NCI-H1105 treated with DMSO at 0.1 percent for 48 hours (cell line): Measurements from ENCODE around the gene DPPA4.

Source experiments
- DNase-seq: peaks from one replicate; lab custom pipeline; 2025; lab: John Stamatoyannopoulos, UW

The DPPA4 gene

DNA sequence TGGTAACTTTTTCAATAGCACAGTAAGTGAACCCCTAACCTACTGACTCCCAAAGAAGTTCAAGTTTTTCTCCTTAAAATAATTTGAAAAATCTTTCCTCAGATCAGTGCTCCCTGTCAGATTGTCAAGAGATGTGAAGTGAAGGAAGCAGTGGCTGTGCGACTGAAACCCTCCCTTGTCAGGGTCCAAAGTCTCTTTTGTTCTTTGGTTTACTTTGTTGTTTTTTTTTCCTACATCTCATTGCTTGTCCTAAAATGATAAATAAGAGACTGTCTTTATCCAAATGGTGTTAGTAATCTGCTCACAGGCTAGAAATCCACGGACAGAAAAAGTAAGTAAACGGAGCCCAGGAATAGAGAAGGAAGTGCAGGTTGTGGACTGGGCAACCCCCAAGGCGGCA is 976 bp upstream of the DPPA4 start:
- DNase-seq = no peak

GRCh38 chr3:109336291-109336861 is 970 bp downstream of the DPPA4 start:
- DNase-seq = no peak

GRCh38 chr3:109334572-109334971 is 2.8 kb downstream of the DPPA4 start:
- DNase-seq = no peak

GRCh38 chr3:109331692-109332091 is 5.7 kb downstream of the DPPA4 start:
- no peak for DNase-seq

GRCh38 chr3:109330405-109330804 is 6.9 kb downstream of the DPPA4 start:
- DNase-seq = no peak

GRCh38 chr3:109328202-109328601 is 9.1 kb downstream of the DPPA4 start:
- no peak for DNase-seq

- DNase-seq = no peak
These were observed 11.7 kb downstream of the DPPA4 start for GRCh38 chr3:109325657-109326056.

- no peak for DNase-seq
These were observed 12.2 kb downstream of the DPPA4 start for GRCh38 chr3:109325109-109325508.

DNA sequence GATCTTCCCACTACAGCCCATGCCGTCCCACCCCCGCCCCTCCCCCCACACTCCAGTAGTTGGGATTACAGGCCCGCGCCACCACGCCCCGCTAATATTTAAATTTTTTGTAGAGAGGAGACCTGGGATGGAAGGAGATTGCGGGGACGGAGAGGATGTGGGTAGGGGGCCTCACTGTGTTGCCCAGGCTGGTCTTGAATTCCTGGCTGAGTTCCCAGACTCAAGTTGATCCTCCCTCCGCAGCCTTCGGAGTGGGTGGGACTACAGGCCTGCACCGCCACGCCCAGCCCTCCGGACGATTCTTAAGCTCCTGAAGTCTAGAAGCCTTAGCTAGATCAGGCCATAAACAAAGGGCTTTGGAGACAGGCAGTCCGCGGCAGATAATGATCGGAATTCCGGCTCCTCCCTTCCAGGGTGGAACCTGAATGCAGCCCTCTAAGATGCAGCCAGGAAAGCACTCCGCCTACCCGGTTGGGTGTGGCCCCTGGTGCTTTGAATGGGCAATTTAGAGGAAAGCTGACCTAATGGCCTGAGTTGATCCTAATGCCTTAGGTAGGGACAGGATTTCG is 21.1 kb downstream of the DPPA4 start, which contains the start of gene DPPA2:
TSS of gene DPPA2 (minus strand) at position 356 of the 569 bp plus-strand sequence. CDS start 1,975 bp downstream, outside the sequence.
- DNase-seq = no peak

- no peak for DNase-seq
These were observed 24.3 kb downstream of the DPPA4 start for GRCh38 chr3:109313061-109313460.

- no peak for DNase-seq
These were observed 39.9 kb downstream of the DPPA4 start for GRCh38 chr3:109297496-109297895.

DNA sequence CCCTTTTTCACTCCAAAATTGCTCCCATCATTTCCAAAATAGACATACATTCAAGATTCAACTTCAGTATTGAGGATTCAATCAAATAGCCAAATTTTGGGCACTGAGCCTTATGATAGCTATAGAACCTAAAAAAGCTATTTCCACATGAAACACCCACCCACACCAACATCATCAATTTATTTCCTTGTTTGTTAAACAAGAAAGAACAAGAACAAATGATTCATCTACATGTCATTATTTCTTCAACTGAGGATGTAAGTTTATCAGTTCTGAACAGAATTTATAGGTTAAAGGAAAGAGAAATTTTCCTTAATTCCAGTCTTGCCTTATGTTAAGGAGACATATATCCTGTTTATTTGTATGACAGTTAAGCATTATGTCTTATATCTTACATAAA is 53.3 kb downstream of the DPPA4 start:
- no peak for DNase-seq

GRCh38 chr3:109278546-109278945 is 58.8 kb downstream of the DPPA4 start:
- DNase-seq = no peak

GRCh38 chr3:109278141-109278540 is 59.2 kb downstream of the DPPA4 start:
- no peak for DNase-seq
